ENCODE measurements around the gene CDK15.
A peak's percentile ranks its signal among the peaks of the same experiment; 100 is the strongest.

The CDK15 gene

DNA sequence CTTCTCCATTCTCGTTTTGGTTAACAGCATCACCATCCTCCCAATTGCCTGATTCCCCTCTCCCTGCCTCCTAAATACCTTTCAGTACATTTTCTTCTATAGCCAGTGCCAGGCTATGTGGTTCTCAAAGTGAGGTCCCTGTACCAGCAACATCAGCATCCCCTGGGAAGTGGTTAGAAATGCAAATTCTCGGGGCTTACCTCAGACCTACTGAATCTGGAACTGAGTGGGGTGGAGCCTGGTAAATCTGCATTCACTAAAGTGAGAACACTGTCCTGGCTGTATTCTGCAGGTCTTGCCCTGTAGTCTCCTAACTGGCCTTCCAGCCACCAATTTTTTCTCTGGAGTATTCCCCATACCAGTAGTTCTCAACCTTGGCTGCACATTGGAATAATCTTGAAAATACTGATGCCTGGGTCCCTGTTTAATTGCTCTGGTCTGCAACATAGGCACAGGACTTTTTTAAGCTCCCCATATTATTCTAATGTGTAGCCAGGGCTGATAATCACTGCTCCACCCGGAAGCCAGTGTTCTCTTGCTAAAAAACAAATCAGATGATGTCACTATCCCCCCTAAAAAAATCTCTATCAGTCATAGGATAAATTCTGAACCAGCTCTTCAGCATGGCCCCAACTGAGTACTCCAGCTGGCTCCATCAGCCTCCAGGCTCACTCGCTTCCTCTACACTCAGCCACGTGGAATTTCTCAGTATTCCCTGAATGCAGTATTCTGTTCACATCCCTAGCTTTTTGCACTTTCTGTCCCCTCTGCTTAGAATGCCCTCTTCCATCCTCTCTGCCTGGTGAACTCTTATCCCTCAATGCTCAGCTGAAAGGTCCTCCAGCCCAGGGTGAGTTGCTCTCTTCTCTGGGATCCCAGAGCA, 98.4 kb downstream of the CDK15 start:
- DNase-seq (ENCODE audit: low read depth), result no peak
- TF ChIP-seq CTCF (IDR thresholded peaks at IDR 0.05; ENCODE audit: low read length, missing control alignments), result no peak

GRCh38 chr2:201906777-201907562, 100.6 kb downstream of the CDK15 start:
- no peak for TF ChIP-seq CTCF (IDR thresholded peaks at IDR 0.05; ENCODE audit: low read length, missing control alignments)

More for the DNA sequence above, 98.4 kb downstream of the CDK15 start:
- no peak overlapping the region for H3K4me3 ChIP-seq (replicated peaks; ENCODE audit: low read depth, low read length)

GRCh38 chr2:201907563-201907881, 101.2 kb downstream of the CDK15 start:
- H3K4me3 ChIP-seq (replicated peaks; ENCODE audit: low read depth, low read length), result no peak overlapping the region
- no peak for TF ChIP-seq CTCF (IDR thresholded peaks at IDR 0.05; ENCODE audit: low read length, missing control alignments)
- no peak for DNase-seq (ENCODE audit: low read depth)

More at GRCh38 chr2:201906777-201907562, 100.6 kb downstream of the CDK15 start:
- H3K4me3 ChIP-seq (replicated peaks; ENCODE audit: low read depth, low read length), result no peak overlapping the region
- DNase-seq (ENCODE audit: low read depth), result no peak

- DNase-seq (ENCODE audit: low read depth), result no peak
- H3K4me3 ChIP-seq (replicated peaks; ENCODE audit: low read depth, low read length), result no peak overlapping the region
- no peak for TF ChIP-seq CTCF (IDR thresholded peaks at IDR 0.05; ENCODE audit: low read length, missing control alignments)
These were observed 102.6 kb downstream of the CDK15 start for GRCh38 chr2:201908901-201909300.

DNA sequence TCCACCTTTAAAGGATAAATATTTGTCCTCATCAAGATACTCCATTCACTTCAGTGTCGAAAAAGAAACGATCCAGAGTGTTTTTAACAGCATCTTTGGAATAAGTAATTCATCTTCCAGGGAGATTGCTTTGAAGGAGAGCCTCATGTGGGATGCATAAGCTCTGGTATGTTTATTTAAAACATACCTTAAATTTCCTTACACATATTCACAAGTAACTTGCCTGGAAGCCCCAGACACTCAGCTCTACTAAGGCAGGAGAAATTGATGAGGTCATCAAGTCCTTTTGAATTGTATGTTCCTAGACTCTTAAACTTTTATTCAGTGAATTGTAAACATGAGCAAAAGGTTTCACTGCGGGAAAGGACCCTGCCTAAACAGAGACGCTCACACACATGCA, 103.0 kb downstream of the CDK15 start:
- TF ChIP-seq CTCF (IDR thresholded peaks at IDR 0.05; ENCODE audit: low read length, missing control alignments), result no peak
- H3K4me3 ChIP-seq (replicated peaks; ENCODE audit: low read depth, low read length), result no peak overlapping the region
- DNase-seq (ENCODE audit: low read depth), result peak; percentile 50

GRCh38 chr2:201909961-201910361, 103.6 kb downstream of the CDK15 start:
- H3K4me3 ChIP-seq (replicated peaks; ENCODE audit: low read depth, low read length), result no peak overlapping the region
- DNase-seq (ENCODE audit: low read depth), result peak; percentile 50
- no peak for TF ChIP-seq CTCF (IDR thresholded peaks at IDR 0.05; ENCODE audit: low read length, missing control alignments)
